ENCODE measurements around the gene ADRB2. TPM values are rescaled to one million over a fixed set of nuclear protein-coding genes. Genes with fewer than 3 reads are reported as not detected.

The ADRB2 gene
- total and polyA plus RNA-seq, 2 of the 13 experiments (the other 11 are each of a cell fraction or from before 2014, with no cell fraction given), result not detected

DNA sequence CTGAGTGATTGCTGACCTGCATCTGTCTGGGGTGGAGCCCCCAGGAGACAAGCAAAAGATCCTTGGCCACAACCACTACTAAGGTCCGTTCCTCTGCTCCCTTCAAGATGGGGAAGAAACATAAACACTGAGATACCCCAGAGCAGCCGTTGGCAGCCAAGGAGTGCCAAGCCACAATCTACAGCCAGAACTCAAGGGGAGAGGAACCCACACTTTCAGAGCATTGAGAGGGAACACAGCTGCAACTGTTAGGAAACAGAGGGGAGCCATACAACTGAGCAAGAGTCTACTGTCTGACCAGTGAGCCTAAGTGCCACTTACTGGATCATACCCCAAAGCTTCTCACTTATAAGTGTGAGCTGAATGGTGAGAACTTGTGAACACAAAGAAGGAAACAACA lies 44.6 kb upstream of the ADRB2 start:
- H3K27me3 ChIP-seq (ENCODE audit: control insufficient read depth in 1 of 2, insufficient read depth in 2 of 2, low read length in 2 of 2), result no peaks in the 10 kb centered on the region
- no peaks in the 10 kb centered on the region for H4K20me1 ChIP-seq (ENCODE audit: insufficient read depth, low read length)
- in situ Hi-C loops (cut with HindIII; ENCODE audit: extremely low pct_ligation_motif_present, low pct_unique_long_range_greater_than_20kb) (no loop called here), intact Hi-C loops (cut with micrococcal nuclease; ENCODE audit: unreplicated experiment) (no loop called here)
- CTCF ChIA-PET (ENCODE audit: low intra/inter-chr PET ratio, low total read pairs), result no interaction called here
- H3K9me3 ChIP-seq (ENCODE audit: low read length), result no peaks in the 10 kb centered on the region
- H3K27ac ChIP-seq (ENCODE audit: extremely low read length, insufficient read depth, low read length), result no peak overlapping the region
- no peaks in the 10 kb centered on the region for H3K4me1 ChIP-seq (ENCODE audit: insufficient read depth, low read length)
- H3K4me3 ChIP-seq (replicated peaks in 1 of 3; ENCODE audit: insufficient read depth in 1 of 3, low read depth in 2 of 3, low read length in 3 of 3), result no peak overlapping the region
- H3K4me2 ChIP-seq (ENCODE audit: low read depth, low read length), result no peak overlapping the region
- TF ChIP-seq EHMT2 (IDR thresholded peaks at IDR 0.05; ENCODE audit: borderline replicate concordance, low read depth, low read length) (no peak), PRMT3 (CRISPR knock-in tag; IDR thresholded peaks at IDR 0.05; ENCODE audit: borderline replicate concordance, low read depth) (no peak), SALL1 (CRISPR knock-in tag; IDR thresholded peaks at IDR 0.05) (no peak), TOPORS (CRISPR knock-in tag; IDR thresholded peaks at IDR 0.05) (no peak), GATAD1 (CRISPR knock-in tag; IDR thresholded peaks at IDR 0.05) (no peak), SAP130 (CRISPR knock-in tag; IDR thresholded peaks at IDR 0.05; ENCODE audit: low read depth) (no peak), TRIM24 (CRISPR knock-in tag; IDR thresholded peaks at IDR 0.05) (no peak), RORA (CRISPR knock-in tag; IDR thresholded peaks at IDR 0.05) (no peak), FLYWCH1 (CRISPR knock-in tag; IDR thresholded peaks at IDR 0.05) (no peak)
- TF ChIP-seq, protein P1, sequence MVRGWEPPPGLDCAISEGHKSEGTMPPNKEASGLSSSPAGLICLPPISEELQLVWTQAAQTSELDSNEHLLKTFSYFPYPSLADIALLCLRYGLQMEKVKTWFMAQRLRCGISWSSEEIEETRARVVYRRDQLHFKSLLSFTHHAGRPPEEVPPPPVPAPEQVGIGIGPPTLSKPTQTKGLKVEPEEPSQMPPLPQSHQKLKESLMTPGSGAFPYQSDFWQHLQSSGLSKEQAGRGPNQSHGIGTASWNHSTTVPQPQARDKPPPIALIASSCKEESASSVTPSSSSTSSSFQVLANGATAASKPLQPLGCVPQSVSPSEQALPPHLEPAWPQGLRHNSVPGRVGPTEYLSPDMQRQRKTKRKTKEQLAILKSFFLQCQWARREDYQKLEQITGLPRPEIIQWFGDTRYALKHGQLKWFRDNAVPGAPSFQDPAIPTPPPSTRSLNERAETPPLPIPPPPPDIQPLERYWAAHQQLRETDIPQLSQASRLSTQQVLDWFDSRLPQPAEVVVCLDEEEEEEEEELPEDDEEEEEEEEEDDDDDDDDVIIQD (CRISPR knock-in tag; IDR thresholded peaks at IDR 0.05; ENCODE audit: low read depth), result no peak
- TF ChIP-seq, protein P2, sequence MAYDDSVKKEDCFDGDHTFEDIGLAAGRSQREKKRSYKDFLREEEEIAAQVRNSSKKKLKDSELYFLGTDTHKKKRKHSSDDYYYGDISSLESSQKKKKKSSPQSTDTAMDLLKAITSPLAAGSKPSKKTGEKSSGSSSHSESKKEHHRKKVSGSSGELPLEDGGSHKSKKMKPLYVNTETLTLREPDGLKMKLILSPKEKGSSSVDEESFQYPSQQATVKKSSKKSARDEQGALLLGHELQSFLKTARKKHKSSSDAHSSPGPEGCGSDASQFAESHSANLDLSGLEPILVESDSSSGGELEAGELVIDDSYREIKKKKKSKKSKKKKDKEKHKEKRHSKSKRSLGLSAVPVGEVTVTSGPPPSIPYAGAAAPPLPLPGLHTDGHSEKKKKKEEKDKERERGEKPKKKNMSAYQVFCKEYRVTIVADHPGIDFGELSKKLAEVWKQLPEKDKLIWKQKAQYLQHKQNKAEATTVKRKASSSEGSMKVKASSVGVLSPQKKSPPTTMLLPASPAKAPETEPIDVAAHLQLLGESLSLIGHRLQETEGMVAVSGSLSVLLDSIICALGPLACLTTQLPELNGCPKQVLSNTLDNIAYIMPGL (CRISPR knock-in tag; IDR thresholded peaks at IDR 0.05; ENCODE audit: borderline replicate concordance in 1 of 2, low read depth in 1 of 2), result no peak
- BruUV-seq (replicated peaks), result no TSS peak
- ATAC-seq (no peak), FAIRE-seq (no peak), DNase-seq (ENCODE audit: low spot score) (no peak)
- POLR2A ChIA-PET, result no interaction called here
- H3K9ac ChIP-seq (ENCODE audit: insufficient read depth, low read depth, low read length), result no peak overlapping the region
- H2AFZ ChIP-seq (ENCODE audit: low read length), result no peak overlapping the region
- 0% methylated on average over 2 of the region's 2 CpGs for WGBS (ENCODE audit: low lambda C conversion rate)
- no peaks in the 10 kb centered on the region for H3K36me3 ChIP-seq (replicated peaks in 1 of 2; ENCODE audit: control insufficient read depth in 1 of 2, insufficient read depth in 2 of 2, low read length in 2 of 2)
- no peaks in the 10 kb centered on the region for H3K79me2 ChIP-seq (ENCODE audit: insufficient read depth, low read length)

Measured in HepG2 (cell line).